Rectal smooth muscle tissue (tissue), 1 donor: Measurements from ENCODE around the gene SLC22A4.

ENCODE experiments used
- H3K27ac ChIP-seq: one replicate; pipeline ENCODE4 v1.7.0; 2013; ENCODE audit warnings: low read depth, low read length, inconsistent platforms
- H3K27me3 ChIP-seq: one replicate; pipeline ENCODE4 v1.7.0; 2013; ENCODE audit warnings: low read length; ENCODE audit not compliant: control insufficient read depth, insufficient read depth
- H3K36me3 ChIP-seq: one replicate; pipeline ENCODE4 v1.7.0; 2013; ENCODE audit warnings: low read length; ENCODE audit not compliant: control insufficient read depth, insufficient read depth
- H3K4me1 ChIP-seq: one replicate; pipeline ENCODE4 v1.7.0; 2013; ENCODE audit warnings: low read length; ENCODE audit not compliant: control insufficient read depth, insufficient read depth
- H3K4me3 ChIP-seq: one replicate; pipeline ENCODE4 v1.7.0; 2013; ENCODE audit warnings: low read length
- H3K9ac ChIP-seq: one replicate; pipeline ENCODE4 v1.7.0; 2013; ENCODE audit warnings: low read length

The SLC22A4 gene

GRCh38 chr5:132302413-132302812 is 8.2 kb downstream of the SLC22A4 start:
- no peaks in the 10 kb centered on the region for H3K27me3 ChIP-seq
- H3K36me3 ChIP-seq: no peaks in the 10 kb centered on the region
- H3K4me1 ChIP-seq: no peaks in the 10 kb centered on the region
- no peak overlapping the region for H3K9ac ChIP-seq
- H3K27ac ChIP-seq: no peak overlapping the region
- no peak overlapping the region for H3K4me3 ChIP-seq

GRCh38 chr5:132303589-132303988 is 9.4 kb downstream of the SLC22A4 start:
- H3K27me3 ChIP-seq: no peaks in the 10 kb centered on the region
- H3K27ac ChIP-seq: no peak overlapping the region
- H3K4me3 ChIP-seq: no peak overlapping the region
- H3K36me3 ChIP-seq: no peaks in the 10 kb centered on the region
- H3K9ac ChIP-seq: no peak overlapping the region
- H3K4me1 ChIP-seq: no peaks in the 10 kb centered on the region

- H3K36me3 ChIP-seq: no peaks in the 10 kb centered on the region
- H3K27ac ChIP-seq: no peak overlapping the region
- no peaks in the 10 kb centered on the region for H3K27me3 ChIP-seq
- no peaks in the 10 kb centered on the region for H3K4me1 ChIP-seq
- H3K4me3 ChIP-seq: no peak overlapping the region
- no peak overlapping the region for H3K9ac ChIP-seq
Measured at GRCh38 chr5:132305420-132305819, 11.2 kb downstream of the SLC22A4 start.

GRCh38 chr5:132308701-132309100 is 14.5 kb downstream of the SLC22A4 start:
- H3K4me3 ChIP-seq: no peak overlapping the region
- no peaks in the 10 kb centered on the region for H3K4me1 ChIP-seq
- H3K9ac ChIP-seq: no peak overlapping the region
- H3K27ac ChIP-seq: no peak overlapping the region
- H3K36me3 ChIP-seq: no peaks in the 10 kb centered on the region
- no peaks in the 10 kb centered on the region for H3K27me3 ChIP-seq

GRCh38 chr5:132309679-132310078 is 15.5 kb downstream of the SLC22A4 start:
- Histone ChIP-seq H3K4me1 (no peaks in the 10 kb centered on the region), H3K9ac (no peak overlapping the region), H3K36me3 (no peaks in the 10 kb centered on the region), H3K27ac (no peak overlapping the region), H3K27me3 (no peaks in the 10 kb centered on the region), H3K4me3 (no peak overlapping the region)

GRCh38 chr5:132310141-132310834 is 16.1 kb downstream of the SLC22A4 start:
- Histone ChIP-seq H3K4me3 (no peak overlapping the region), H3K4me1 (no peaks in the 10 kb centered on the region), H3K9ac (no peak overlapping the region), H3K27me3 (no peaks in the 10 kb centered on the region), H3K36me3 (no peaks in the 10 kb centered on the region), H3K27ac (no peak overlapping the region)

GRCh38 chr5:132313366-132313765 is 19.2 kb downstream of the SLC22A4 start:
- H3K36me3 ChIP-seq: no peaks in the 10 kb centered on the region
- no peak overlapping the region for H3K9ac ChIP-seq
- no peaks in the 10 kb centered on the region for H3K4me1 ChIP-seq

GRCh38 chr5:132313961-132314432 is 19.8 kb downstream of the SLC22A4 start:
- no peak overlapping the region for H3K4me3 ChIP-seq
- no peak overlapping the region for H3K9ac ChIP-seq
- H3K27me3 ChIP-seq: no peaks in the 10 kb centered on the region
- H3K36me3 ChIP-seq: no peaks in the 10 kb centered on the region
- H3K4me1 ChIP-seq: no peaks in the 10 kb centered on the region
- no peak overlapping the region for H3K27ac ChIP-seq

More at GRCh38 chr5:132313366-132313765, 19.2 kb downstream of the SLC22A4 start:
- Histone ChIP-seq H3K4me3 (no peak overlapping the region), H3K27ac (no peak overlapping the region), H3K27me3 (no peaks in the 10 kb centered on the region)

- no peaks in the 10 kb centered on the region for H3K4me1 ChIP-seq
- H3K4me3 ChIP-seq: no peak overlapping the region
- no peaks in the 10 kb centered on the region for H3K36me3 ChIP-seq
- no peak overlapping the region for H3K27ac ChIP-seq
- no peak overlapping the region for H3K9ac ChIP-seq
- H3K27me3 ChIP-seq: no peaks in the 10 kb centered on the region
Measured at GRCh38 chr5:132315529-132316067, 21.4 kb downstream of the SLC22A4 start.

GRCh38 chr5:132319975-132320374 is 25.8 kb downstream of the SLC22A4 start:
- H3K9ac ChIP-seq: no peak overlapping the region
- no peak overlapping the region for H3K4me3 ChIP-seq
- H3K27ac ChIP-seq: no peak overlapping the region
- H3K36me3 ChIP-seq: no peaks in the 10 kb centered on the region
- no peaks in the 10 kb centered on the region for H3K27me3 ChIP-seq
- H3K4me1 ChIP-seq: no peaks in the 10 kb centered on the region

GRCh38 chr5:132321109-132321721 is 27.0 kb downstream of the SLC22A4 start:
- H3K36me3 ChIP-seq: no peaks in the 10 kb centered on the region
- H3K9ac ChIP-seq: no peak overlapping the region
- H3K27me3 ChIP-seq: no peaks in the 10 kb centered on the region
- H3K4me1 ChIP-seq: no peaks in the 10 kb centered on the region
- no peak overlapping the region for H3K4me3 ChIP-seq
- no peak overlapping the region for H3K27ac ChIP-seq

- Histone ChIP-seq H3K27ac (no peak overlapping the region), H3K4me1 (no peaks in the 10 kb centered on the region), H3K36me3 (no peaks in the 10 kb centered on the region), H3K27me3 (no peaks in the 10 kb centered on the region), H3K9ac (no peak overlapping the region), H3K4me3 (no peak overlapping the region)
Measured at GRCh38 chr5:132322266-132322665, 28.1 kb downstream of the SLC22A4 start.

- H3K27ac ChIP-seq: no peak overlapping the region
- H3K4me1 ChIP-seq: no peaks in the 10 kb centered on the region
- no peaks in the 10 kb centered on the region for H3K36me3 ChIP-seq
- H3K4me3 ChIP-seq: no peak overlapping the region
- H3K27me3 ChIP-seq: no peaks in the 10 kb centered on the region
- no peak overlapping the region for H3K9ac ChIP-seq
Measured at GRCh38 chr5:132323202-132323601, 29.0 kb downstream of the SLC22A4 start.
